ENCODE measurements around the gene INPP5E.
A peak's percentile ranks its signal among the peaks of the same experiment; 100 is the strongest.

Gene INPP5E, protein sequence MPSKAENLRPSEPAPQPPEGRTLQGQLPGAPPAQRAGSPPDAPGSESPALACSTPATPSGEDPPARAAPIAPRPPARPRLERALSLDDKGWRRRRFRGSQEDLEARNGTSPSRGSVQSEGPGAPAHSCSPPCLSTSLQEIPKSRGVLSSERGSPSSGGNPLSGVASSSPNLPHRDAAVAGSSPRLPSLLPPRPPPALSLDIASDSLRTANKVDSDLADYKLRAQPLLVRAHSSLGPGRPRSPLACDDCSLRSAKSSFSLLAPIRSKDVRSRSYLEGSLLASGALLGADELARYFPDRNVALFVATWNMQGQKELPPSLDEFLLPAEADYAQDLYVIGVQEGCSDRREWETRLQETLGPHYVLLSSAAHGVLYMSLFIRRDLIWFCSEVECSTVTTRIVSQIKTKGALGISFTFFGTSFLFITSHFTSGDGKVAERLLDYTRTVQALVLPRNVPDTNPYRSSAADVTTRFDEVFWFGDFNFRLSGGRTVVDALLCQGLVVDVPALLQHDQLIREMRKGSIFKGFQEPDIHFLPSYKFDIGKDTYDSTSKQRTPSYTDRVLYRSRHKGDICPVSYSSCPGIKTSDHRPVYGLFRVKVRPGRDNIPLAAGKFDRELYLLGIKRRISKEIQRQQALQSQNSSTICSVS

DNA sequence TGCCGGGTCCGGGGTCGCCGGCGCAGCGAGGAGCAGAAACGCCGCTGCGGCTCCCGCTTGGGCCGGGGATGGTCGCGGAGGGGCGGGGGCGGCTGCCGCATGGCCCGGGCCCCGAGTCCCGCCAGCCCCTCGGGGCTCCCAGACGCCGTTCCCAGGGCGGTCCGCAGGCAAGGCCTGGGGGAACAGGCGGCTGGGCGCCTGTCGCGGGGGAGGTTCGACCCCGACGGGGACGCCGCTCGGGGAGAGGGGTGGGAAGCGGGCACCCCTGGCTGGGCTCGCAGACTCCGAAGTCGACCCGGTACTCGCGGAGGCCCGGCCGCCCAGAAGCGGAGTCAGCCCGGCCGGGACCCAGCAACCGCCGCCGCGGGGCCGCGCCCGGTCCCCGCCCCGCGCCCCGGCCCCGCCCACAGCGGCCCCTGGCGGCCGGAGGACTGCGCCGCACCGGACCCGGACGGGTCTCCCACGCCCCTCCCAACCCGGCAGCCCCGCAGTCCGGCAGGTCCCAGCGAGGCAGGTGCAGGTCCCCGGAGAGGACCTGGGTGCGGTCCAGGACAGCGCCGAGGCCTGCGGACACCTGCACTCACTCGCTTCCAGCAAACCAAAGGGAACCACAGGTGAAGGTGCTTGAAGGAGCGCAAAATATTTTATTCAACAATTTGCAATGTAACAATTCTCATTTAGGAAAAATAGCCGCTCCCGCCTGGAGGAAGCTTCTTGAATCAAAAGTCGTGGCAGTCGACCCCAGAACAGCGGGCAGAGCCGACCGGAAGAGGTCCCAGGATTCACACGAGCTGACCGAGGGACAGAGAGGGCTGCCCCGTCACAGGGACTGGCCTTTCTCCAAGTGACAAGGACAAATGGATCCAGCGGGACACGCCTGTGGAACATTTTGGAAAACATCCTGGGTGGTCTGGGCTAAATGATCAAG lies at the start of gene INPP5E:
INPP5E (minus strand) TSS at position 365 of the 928 bp plus-strand sequence. CDS start 426 bp downstream, outside the sequence.
- peak; percentile 94 for DNase-seq (ENCODE audit: low spot score)
- FAIRE-seq = no peak

DNA sequence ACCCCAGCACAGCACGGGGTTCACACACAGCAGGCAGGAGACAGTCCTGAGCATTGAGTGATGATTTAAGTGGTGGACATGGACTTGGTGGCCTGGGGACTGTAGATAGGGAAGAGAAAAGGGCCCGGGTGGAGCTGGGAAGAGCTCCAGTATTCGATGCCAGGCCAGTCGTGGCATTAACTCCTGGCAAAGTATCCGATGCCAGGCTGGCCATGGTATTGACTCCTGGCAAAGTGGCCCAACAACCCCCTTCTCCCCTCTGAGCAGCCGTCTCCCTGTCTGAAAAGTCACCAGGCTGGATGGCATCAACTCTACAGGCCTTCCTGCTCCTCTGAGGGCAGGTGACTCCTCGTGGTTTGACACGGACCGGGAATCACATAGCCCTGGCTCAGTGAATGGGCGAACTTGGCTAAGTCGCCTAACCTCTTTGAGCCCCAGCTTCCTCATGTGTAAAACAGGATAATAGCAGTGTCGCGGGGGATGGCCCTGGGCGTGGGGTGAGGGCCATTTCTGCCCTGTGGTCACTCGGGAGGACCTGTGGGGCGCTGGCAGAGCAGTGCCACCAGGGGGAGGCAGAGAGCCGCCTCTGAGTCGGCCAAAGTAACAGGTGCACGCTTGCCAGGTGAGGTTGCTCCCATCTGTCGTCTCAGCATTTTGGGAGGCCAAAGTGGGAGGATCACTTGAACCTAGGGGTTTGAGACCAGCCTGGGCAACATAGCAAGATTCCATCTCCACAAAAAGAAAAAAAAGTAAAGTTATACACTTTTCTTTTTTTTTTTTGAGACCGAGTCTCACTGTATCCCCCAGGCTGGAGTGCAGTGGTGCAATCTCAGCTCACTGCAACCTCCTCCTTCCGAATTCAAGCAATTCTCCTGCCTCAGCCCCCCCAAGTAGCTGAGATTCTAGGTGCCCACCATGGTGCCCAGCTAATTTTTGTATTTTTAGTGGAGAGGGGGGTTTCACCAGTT lies 48.9 kb upstream of the INPP5E start:
- peak; percentile 66 for DNase-seq (ENCODE audit: low spot score)
- FAIRE-seq = no peak

DNA sequence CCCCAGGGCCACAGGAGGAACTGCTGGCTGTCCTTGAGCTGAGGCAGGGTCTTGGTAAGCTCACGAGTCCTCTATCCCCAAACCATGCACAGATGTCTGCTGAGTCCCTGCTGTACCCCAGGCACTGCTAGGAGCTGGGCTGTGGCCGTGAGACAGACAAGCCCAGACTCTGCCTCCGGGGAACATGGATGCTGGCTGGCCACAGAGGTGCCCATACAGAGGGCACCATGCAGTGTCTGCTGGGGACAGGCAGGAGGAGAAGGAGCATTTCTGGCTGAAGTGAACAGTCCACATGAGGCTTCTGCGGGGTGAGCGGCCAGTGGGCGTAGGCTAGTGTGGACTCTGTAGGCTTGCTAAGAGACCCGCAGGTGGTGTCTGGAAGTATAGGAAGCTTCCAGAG lies 48.0 kb upstream of the INPP5E start:
- no peak for FAIRE-seq
- DNase-seq (ENCODE audit: low spot score) = no peak

DNA sequence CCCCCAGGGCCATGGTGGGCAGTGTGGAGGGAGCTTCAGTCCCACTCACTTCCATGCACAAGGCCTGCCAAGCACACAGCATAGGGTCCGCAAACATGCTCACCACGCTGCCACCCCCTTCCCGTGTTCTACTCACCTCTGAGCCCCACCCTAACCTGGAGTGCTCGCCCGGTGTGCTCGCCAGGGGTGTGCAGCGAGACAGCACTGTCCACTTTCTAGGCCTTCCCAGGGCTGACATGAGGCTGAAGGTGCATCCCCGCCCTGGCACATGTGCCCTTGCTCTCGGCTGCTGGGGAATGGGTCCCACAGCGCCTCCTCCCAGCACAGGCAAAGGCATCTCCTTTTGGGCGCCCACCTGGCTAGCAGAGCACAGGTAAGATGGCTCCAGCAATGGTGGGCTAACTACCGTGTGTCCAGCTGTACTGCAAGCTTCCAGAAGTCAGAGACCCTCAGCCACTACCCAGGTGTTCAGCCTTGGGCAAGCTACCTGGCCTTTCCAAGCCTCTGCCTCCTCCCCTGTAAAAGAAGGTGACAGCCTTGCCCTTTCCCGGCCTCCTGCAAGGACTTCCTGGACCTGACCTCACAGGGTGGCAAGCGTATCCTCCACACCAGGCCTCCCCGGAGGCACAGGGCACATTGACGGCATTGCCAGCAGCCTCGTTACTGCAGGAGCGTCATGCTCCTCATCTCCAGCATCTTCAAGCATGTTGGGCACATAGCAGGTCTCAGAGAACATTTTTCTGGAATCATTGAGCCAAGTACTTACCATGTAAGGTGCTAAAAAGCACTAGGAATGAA lies 47.4 kb upstream of the INPP5E start:
- no peak for DNase-seq (ENCODE audit: low spot score)
- FAIRE-seq = no peak

DNA sequence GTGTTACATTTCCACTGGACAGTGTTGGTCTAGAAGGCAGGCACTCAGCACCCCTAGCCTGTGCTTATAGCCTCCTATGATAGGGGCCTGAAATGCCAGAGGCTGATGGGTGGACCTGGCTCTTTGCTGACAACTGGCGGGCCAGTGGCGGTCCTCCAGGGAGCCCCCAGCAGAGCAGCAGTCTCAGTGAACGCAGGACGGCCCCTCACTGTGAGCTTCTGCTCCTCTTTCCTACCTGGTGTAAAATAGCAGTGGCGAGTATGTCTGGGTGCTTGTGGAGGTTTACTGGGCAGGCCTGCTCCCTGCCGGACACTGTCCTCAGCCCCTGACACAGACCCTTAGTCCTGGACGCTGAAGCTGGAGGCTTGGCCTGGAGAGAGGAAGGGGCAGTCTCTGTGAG lies 46.5 kb upstream of the INPP5E start:
- DNase-seq (ENCODE audit: low spot score) (no peak), FAIRE-seq (no peak)

DNA sequence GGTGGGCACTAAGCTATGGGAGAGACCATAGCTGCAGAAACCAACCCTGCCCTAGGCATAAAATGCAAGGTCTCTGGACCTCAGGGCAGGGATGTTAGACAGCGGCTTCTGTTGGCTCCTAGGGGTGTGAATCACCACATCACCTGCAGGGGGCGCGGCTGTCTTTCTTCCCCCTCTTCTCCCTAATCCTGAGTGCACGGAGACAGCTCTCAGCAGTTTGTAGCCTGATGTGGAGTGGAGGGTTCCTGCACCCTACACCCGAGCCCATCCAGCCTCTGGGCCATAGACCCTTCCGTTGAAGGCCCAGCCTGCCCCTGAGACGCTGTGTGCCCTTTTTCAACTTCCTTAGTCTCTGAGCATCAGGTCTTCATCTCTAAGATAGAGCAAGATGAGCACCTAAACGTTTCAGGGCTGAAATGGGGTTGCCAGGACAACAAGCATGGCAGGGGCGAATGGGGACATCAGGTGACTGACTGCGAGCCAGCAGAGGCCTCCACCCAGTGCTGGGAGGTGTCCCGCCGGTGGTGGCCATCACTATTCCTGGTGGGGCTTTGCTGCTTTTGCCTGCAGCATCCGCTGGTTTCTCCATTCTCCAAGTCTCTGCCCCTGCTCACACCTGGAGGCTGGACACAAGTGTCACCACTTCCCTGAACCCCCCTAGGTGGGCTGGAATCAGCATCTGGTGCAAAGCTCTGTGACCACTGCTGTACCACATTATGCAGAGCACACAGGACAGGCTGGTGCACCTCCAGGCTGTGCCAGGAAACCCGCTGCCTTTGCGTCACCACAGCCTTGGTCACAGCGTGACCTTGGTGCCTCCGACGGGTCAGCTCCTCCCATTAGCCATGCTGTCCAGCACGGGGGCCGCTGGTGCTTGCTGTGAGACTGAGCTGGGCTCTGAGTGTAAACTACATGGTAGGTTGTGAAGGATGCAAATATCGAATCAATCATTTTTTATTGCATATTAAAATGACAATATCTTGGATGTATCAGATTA lies 45.7 kb upstream of the INPP5E start:
- peak; percentile 78 for DNase-seq (ENCODE audit: low spot score)
- FAIRE-seq = no peak

DNA sequence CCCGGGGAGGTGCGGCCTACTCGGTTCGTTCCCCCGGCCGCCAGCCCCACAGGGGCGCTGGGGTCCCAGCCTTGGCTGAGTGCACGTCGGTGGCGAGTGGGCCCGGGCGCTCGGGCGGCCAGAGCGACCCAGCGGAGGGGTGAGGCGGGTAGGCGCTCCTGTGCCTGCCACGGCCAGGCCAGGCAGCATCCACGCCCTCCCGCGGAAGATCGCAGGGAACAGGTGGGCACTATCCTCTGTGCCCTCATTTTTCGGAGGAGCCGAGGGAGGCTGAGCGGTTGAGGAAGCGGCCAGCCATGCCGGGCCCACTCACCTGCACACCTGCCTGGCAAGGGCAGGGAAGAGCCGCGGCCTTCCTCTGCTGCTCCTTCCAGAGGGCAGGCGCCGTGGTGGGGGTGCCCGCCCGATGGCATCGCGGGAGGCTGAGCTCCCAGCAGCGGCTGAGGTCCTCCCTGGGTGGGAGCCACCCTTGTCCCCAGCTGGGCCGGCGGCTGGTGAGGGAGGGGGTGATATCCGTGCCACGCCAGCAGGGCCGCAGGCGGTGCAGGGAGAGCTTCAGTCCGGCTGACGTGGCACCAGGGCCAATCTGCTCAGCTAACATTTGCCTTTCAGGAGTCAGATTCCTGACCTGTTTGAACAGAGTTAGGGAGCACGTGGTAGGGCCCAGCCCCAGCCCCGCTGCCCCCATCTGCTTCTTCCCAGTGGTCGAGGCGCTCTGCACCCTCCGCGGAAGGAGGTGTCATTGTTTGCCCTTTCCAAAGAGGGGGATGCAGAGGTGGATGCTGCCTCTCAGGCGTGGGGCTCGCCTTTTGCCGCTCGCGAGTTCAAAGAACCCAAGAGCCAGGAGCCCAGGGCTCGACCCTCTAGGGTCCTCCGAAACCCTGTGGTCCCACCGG lies 44.8 kb upstream of the INPP5E start:
- no peak for DNase-seq (ENCODE audit: low spot score)
- FAIRE-seq = no peak

DNA sequence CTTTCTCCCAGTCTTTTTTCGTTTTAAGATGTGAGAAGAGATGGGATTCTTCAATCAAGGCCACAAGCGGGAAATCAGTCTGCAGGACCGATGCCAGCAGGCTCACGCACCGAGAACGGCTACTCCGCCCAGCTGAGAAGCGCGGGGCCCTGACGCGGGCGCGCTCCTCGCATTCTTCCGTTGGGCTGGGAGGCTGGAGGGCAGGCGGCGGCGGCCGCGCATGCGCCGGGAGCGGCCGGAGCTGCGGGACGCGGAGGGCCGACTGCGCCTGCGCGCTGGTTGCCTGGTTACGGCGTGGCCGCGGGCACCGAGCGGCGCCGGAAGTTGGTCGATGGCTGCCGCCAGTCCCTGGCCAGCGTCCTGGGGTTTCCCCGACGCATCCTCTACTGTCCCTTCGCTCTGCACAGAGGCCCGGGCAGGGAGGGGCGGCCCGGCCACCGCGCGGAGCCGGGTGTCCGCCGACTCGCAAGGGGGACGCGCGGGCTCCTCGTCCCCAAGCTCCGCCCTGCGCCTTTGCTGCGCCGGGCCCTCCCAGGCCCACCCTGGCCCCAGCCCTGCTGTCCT lies 44.0 kb upstream of the INPP5E start:
- FAIRE-seq (no peak), DNase-seq (ENCODE audit: low spot score) (peak; percentile 98)

DNA sequence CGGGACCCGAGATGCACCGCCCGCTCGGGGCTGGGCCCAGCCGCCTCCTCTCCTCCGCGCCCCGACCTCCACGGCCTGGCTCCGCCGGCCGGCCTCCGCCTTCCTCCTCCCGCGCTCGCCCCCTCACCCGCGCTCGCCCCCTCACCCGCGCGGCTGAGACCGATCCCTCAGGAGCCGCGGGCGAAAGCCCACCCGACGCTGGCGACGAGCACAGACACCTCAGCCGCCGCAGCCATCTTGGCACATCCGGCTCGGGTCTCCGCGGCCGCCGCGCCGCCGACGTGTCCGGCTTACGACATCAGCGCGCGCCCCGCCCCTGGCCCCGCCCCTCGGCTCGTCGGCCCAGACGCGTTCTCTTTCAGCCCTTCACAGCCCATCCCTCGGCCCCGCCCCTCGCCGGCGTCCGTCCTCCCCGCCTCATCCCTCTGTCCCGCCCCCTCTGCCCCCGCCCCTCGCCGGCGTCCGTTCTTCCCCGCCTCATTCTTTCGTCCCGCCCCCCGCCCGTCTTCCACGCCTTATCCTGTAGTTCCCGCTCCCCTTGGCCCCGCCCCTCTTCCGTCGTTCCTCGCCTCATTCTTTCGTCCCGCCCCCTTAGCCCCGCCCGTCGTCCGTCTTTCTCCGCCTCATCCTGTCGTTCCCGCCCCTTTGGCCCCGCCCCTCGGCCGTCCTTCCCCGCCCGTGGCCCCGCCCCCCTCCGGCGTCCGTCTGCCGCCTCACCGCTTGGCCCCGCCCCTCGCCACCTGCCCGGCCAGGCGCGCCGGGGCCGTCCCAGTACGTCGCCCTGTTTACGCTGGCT lies 43.3 kb upstream of the INPP5E start, which contains the start of gene SEC16A:
SEC16A (minus strand) TSS at position 248 of the 796 bp plus-strand sequence. CDS start 5,425 bp downstream, outside the sequence.
- DNase-seq (ENCODE audit: low spot score) (peak; percentile 98), FAIRE-seq (peak; percentile 77)

DNA sequence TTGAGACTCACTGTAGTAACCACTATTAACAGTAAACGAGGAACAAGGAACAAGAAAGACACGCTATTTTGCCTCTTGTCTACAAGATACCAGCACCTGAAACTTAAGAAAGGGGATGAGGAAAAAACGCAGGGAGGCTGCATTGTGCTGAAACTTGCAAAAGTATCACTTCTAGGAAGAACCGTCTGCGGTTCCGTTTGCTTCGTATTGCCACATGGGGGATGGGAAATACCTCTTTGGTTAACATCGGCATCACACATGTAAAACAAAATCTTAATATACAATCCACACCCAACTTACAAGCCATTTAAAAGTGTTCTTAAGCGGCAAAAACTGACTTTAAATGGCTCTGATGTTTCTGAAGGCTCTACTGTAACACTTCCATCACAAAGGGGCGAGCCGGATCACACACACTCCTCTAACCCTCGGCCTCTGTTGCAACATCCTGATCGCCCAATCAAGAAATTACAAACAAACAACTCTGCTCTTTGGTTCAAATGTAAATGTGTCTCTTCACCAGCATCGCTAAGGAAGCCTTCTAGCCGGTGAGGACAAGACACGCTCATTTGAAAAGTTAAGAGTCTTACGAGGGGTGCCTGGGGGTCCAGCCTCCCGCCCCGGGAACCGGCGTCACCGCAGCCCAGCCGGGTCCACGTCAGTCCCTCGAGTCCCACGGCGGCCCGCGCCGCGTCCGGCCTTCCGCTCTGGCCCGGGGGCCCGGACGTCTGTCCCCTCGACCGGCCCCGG lies 42.6 kb upstream of the INPP5E start:
- FAIRE-seq (no peak), DNase-seq (ENCODE audit: low spot score) (no peak)

DNA sequence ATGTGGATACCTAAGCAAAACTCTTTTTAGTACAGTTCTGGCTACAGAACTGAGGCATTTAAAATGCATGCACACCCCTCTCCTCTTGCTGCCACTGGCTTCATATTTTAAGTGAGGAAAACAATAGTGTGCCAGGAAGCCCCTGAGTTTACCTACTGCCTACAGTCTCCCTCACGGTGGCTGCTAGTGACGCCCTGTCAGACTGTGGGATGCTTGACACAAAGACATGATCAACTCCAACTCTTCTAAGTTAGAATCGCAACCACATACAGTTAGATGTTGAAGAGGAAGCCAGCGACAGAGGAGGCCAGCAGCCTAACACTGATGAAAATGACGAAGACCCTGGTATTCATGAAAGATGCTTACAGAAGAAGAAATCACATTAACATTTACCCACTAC lies 41.9 kb upstream of the INPP5E start:
- FAIRE-seq (no peak), DNase-seq (ENCODE audit: low spot score) (no peak)

DNA sequence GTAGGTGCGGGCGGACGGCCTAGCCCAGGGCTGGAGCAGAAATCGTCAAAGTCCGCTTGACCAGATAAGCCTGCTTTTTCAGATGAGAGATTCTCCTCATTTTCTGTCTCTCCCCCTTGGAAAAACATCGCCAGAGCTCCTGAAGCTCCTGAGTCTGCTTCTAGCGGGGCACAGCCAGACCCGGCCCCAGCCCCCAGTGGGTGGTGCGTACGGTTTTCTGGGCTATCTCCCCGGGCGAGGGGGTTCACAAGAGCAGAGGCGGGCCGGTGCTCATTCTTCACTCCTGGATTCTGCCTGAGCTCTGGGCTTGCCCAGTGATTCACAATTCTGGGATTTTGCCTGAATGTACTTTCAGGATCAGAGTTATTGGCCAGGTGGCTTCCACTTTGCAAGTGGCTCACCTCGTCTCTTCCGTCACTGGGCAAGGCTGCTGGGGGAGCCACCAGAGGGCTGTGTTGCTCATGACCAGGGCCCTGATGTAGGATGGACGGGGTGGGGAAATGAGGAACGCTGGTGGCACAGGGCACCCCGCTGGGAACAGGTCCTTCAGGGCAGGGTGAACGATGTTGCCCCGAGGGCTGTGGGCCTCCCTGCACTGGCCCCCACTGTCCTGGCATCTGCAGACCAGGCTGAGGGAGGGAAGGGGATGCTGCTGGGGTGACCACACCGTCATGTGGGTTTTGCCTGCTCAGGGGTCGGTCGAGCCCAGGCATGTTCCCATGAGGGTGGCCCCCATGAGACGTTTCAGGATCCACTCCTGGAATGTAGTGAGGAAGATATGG lies 36.9 kb upstream of the INPP5E start:
- no peak for DNase-seq (ENCODE audit: low spot score)
- no peak for FAIRE-seq

DNA sequence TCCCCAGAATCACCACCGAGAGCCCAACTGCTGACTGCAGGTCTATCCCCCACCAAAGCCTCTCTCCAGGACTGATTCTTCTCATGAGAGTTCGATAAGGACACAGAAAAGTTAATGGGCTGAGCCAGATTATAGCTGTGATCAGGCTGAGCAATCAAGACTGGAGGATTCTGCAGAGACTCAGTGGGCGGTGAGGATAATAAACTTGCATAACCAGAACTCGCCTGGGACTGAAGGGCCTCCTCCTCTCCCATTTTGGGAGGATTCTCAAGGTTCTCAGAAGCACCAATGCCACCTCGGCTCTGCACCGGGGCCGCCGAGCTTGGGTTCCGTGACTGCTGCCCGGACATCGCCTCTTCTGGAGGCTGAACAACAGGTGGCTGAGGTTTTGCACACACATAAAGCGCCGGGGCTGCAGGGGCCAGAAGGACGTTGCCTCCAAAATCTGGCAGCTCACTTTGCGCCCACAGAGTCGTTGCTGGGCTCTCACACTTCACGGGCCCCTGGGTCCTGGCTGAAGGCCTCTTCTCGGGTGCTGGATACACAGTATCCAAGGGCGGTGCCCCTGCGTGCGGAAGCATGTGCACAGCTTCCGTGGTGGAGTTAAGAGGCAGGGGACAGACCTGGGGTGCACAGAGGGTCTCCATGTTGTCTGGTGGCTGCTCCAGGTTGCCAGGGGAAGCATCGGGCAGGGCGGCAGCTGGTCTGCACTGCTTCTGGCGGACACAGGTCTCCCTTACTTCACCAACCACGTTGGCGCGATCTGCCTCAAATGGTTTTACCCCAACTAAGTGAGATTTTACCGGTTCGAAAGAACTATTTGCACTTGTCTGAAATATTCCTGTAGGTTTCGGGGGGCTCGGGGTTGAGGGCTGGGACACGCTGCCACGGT lies 35.6 kb upstream of the INPP5E start:
- FAIRE-seq (no peak), DNase-seq (ENCODE audit: low spot score) (no peak)

Data from urothelium cell line (cell line).